ENCODE measurements around the gene HIPK2. TPM values are rescaled to one million over a fixed set of nuclear protein-coding genes. Genes with fewer than 3 reads are reported as not detected.

The HIPK2 gene
- polyA plus RNA-seq, 2 of the 4 experiments (the other 2 are of a cell fraction) = 11.3 to 12.1 TPM

DNA sequence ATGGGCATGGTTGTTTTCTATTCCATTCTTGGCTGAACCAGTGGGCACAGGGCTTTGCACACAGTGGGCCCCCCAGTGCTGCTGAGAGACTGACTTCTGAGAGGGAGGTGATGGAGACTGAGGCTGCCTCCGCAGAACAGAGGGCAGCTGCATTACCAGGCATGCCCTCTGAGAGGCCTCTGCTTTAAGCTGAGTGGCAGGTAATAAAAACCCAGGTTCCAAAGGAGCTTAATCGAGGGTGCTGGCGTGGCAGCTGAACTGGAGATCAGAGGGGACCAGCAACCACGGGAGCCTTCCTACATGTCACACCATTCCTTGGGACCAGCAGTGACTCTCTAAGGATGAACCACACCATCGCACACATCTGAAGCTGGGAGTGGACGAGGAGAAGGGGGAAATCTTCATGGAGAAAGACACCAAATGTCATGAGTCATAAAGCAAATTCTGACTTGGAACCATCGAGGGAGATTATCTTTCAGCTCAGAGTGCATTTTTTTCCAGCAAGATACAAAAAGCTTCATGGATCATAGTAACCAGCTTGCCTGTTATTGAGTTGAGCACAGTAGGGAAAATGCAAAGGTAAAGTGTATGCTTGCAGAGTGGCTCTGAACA lies 24.6 kb downstream of the HIPK2 start:
- ChIA-PET CTCF (interaction anchor here (0.6 to 5.6 kb wide), 15 partner anchors 8 to 287 kb away, joined by 3 to 26 read pairs (median 4); no protein-coding TSS in a partner anchor), POLR2A (interaction anchor here (0.6 to 1.5 kb wide), 3 partner anchors 18 to 308 kb away, joined by 3 to 6 read pairs (median 5); no protein-coding TSS in a partner anchor)
- no peak for FAIRE-seq
- peak overlapping the region; percentile 69 for H3K4me2 ChIP-seq
- peak; percentile 91 to 96 for ATAC-seq
- H3K4me3 ChIP-seq = no peak overlapping the region
- TF ChIP-seq FOSL2 (IDR thresholded peaks at IDR 0.05) = no peak
- peak; percentile 60 for TF ChIP-seq FOSL2 (CRISPR knock-in tag; IDR thresholded peaks at IDR 0.05)
- TF ChIP-seq, protein P1, sequence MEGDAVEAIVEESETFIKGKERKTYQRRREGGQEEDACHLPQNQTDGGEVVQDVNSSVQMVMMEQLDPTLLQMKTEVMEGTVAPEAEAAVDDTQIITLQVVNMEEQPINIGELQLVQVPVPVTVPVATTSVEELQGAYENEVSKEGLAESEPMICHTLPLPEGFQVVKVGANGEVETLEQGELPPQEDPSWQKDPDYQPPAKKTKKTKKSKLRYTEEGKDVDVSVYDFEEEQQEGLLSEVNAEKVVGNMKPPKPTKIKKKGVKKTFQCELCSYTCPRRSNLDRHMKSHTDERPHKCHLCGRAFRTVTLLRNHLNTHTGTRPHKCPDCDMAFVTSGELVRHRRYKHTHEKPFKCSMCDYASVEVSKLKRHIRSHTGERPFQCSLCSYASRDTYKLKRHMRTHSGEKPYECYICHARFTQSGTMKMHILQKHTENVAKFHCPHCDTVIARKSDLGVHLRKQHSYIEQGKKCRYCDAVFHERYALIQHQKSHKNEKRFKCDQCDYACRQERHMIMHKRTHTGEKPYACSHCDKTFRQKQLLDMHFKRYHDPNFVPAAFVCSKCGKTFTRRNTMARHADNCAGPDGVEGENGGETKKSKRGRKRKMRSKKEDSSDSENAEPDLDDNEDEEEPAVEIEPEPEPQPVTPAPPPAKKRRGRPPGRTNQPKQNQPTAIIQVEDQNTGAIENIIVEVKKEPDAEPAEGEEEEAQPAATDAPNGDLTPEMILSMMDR (IDR thresholded peaks at IDR 0.05) = no peak
- no peak for TF ChIP-seq ZSCAN20 (CRISPR knock-in tag; IDR thresholded peaks at IDR 0.05)
- TF ChIP-seq SMC3 (IDR thresholded peaks at IDR 0.05) = 0 out of 3 replicates have a peak, but pooled peaks have one; percentile 19
- no peak for TF ChIP-seq NPAS2 (CRISPR knock-in tag; IDR thresholded peaks at IDR 0.05; ENCODE audit: borderline replicate concordance)
- 0 out of 2 replicates have a peak, but pooled peaks have one; percentile 18 for TF ChIP-seq JUNB (IDR thresholded peaks at IDR 0.05)
- TF ChIP-seq RAD21 (conservative IDR thresholded peaks at IDR 0.05 in 1 of 2, IDR thresholded peaks at IDR 0.05 in 1 of 2) = peak; percentile 3 to 6; a peak in 1 of 5 replicates
- peaks cover 39% of the 10 kb centered on the region for H3K4me1 ChIP-seq
- H3K9me3 ChIP-seq = no peaks in the 10 kb centered on the region
- H3K27ac ChIP-seq = peak overlapping the region; percentile 59 to 80
- peak; percentile 36 to 70 for DNase-seq (ENCODE audit: low read depth in 1 of 2, low spot score in 1 of 2)
- 17% methylated on average over 7 of the region's 7 CpGs for WGBS (ENCODE audit: missing lambda C conversion rate)

DNA sequence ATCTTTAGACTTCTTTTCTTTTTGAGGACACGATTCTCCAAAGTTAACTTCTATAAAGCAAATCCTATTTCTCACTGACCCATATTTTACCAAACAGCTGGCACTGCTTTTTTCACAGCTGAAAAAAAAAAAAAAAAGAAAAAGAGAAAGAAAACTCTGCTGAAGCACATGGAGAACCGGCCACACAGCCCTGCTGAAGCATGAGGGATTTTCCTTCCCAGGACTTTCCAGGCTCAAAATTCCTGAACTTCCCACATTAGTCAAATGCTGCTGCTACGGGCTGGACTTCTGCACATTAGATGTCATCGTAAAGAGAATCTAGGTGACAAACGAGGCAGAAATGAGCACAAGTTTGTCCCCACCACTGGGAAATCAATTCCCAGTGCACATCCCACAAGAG lies 25.2 kb downstream of the HIPK2 start:
- Histone ChIP-seq H3K4me1 (peaks cover 33% of the 10 kb centered on the region), H3K4me2 (peak overlapping the region; percentile 69), H3K4me3 (no peak overlapping the region), H3K27ac (peak overlapping the region in 1 of 2 experiments; percentile 80; a peak in 4 of 6 replicates), H3K9me3 (no peaks in the 10 kb centered on the region)
- ChIA-PET POLR2A (interaction anchor here (0.8 to 1.5 kb wide), 2 partner anchors 19 to 20 kb away, joined by 3 to 6 read pairs; no protein-coding TSS in a partner anchor), CTCF (interaction anchor here (0.7 to 5.6 kb wide), 11 partner anchors 9 to 384 kb away, joined by 3 to 26 read pairs (median 4); no protein-coding TSS in a partner anchor)
- no peak for ATAC-seq
- TF ChIP-seq RFX5 (IDR thresholded peaks at IDR 0.05) (no peak), HOXA7 (CRISPR knock-in tag; IDR thresholded peaks at IDR 0.05) (no peak), EHMT2 (IDR thresholded peaks at IDR 0.05; ENCODE audit: low read depth) (no peak), FOXS1 (CRISPR knock-in tag; IDR thresholded peaks at IDR 0.05) (no peak), ZSCAN20 (CRISPR knock-in tag; IDR thresholded peaks at IDR 0.05) (no peak), RNF2 (IDR thresholded peaks at IDR 0.05; ENCODE audit: borderline replicate concordance, low read depth) (no peak), CEBPB (IDR thresholded peaks at IDR 0.05) (no peak), PHF8 (IDR thresholded peaks at IDR 0.05; ENCODE audit: borderline replicate concordance, low read depth) (no peak), MAFK (IDR thresholded peaks at IDR 0.05; ENCODE audit: partially characterized antibody) (no peak), SREBF2 (IDR thresholded peaks at IDR 0.05) (no peak), NR3C1 (IDR thresholded peaks at IDR 0.05) (no peak), FOSL2 (IDR thresholded peaks at IDR 0.05) (no peak), FOSL2 (CRISPR knock-in tag; IDR thresholded peaks at IDR 0.05) (no peak), MYC (IDR thresholded peaks at IDR 0.05; ENCODE audit: borderline replicate concordance, low read length) (no peak), CHD4 (IDR thresholded peaks at IDR 0.05; ENCODE audit: borderline replicate concordance) (no peak), HEYL (CRISPR knock-in tag; IDR thresholded peaks at IDR 0.05) (no peak)
- TF ChIP-seq, protein P2, sequence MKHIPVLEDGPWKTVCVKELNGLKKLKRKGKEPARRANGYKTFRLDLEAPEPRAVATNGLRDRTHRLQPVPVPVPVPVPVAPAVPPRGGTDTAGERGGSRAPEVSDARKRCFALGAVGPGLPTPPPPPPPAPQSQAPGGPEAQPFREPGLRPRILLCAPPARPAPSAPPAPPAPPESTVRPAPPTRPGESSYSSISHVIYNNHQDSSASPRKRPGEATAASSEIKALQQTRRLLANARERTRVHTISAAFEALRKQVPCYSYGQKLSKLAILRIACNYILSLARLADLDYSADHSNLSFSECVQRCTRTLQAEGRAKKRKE (CRISPR knock-in tag; IDR thresholded peaks at IDR 0.05; ENCODE audit: low read depth) = no peak
- TF ChIP-seq, protein P3, sequence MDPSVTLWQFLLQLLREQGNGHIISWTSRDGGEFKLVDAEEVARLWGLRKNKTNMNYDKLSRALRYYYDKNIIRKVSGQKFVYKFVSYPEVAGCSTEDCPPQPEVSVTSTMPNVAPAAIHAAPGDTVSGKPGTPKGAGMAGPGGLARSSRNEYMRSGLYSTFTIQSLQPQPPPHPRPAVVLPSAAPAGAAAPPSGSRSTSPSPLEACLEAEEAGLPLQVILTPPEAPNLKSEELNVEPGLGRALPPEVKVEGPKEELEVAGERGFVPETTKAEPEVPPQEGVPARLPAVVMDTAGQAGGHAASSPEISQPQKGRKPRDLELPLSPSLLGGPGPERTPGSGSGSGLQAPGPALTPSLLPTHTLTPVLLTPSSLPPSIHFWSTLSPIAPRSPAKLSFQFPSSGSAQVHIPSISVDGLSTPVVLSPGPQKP (IDR thresholded peaks at IDR 0.05; ENCODE audit: low read depth, low read length) = no peak
- TF ChIP-seq, protein P4, sequence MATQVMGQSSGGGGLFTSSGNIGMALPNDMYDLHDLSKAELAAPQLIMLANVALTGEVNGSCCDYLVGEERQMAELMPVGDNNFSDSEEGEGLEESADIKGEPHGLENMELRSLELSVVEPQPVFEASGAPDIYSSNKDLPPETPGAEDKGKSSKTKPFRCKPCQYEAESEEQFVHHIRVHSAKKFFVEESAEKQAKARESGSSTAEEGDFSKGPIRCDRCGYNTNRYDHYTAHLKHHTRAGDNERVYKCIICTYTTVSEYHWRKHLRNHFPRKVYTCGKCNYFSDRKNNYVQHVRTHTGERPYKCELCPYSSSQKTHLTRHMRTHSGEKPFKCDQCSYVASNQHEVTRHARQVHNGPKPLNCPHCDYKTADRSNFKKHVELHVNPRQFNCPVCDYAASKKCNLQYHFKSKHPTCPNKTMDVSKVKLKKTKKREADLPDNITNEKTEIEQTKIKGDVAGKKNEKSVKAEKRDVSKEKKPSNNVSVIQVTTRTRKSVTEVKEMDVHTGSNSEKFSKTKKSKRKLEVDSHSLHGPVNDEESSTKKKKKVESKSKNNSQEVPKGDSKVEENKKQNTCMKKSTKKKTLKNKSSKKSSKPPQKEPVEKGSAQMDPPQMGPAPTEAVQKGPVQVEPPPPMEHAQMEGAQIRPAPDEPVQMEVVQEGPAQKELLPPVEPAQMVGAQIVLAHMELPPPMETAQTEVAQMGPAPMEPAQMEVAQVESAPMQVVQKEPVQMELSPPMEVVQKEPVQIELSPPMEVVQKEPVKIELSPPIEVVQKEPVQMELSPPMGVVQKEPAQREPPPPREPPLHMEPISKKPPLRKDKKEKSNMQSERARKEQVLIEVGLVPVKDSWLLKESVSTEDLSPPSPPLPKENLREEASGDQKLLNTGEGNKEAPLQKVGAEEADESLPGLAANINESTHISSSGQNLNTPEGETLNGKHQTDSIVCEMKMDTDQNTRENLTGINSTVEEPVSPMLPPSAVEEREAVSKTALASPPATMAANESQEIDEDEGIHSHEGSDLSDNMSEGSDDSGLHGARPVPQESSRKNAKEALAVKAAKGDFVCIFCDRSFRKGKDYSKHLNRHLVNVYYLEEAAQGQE (IDR thresholded peaks at IDR 0.05) = no peak
- TF ChIP-seq, protein P5, sequence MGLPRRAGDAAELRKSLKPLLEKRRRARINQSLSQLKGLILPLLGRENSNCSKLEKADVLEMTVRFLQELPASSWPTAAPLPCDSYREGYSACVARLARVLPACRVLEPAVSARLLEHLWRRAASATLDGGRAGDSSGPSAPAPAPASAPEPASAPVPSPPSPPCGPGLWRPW (IDR thresholded peaks at IDR 0.05) = no peak
- FAIRE-seq = no peak
- no peak for DNase-seq (ENCODE audit: low read depth in 1 of 2, low spot score in 1 of 2)
- WGBS (ENCODE audit: missing lambda C conversion rate) = 60% methylated on average over 5 of the region's 5 CpGs

Measured in A549 (cell line).